ENCODE results near the gene CENPP. TPM values are rescaled to one million over a fixed set of nuclear protein-coding genes. Genes with fewer than 3 reads are reported as not detected.
A peak's percentile ranks its signal among the peaks of the same experiment; 100 is the strongest.

CENPP gene
- total RNA-seq, 1 donor from 2014 or later, result 5.4 TPM

- Histone ChIP-seq H3K36me3 (peaks cover 9% of the 10 kb centered on the region), H3K27me3 (ENCODE audit: low read depth) (no peaks in the 10 kb centered on the region), H3K4me1 (peaks cover 22% of the 10 kb centered on the region), H3K4me3 (no peak overlapping the region), H3K9me3 (replicated peaks) (no peaks in the 10 kb centered on the region), H3K27ac (replicated peaks) (no peak overlapping the region)
- no peak for TF ChIP-seq CTCF (IDR thresholded peaks at IDR 0.05; ENCODE audit: borderline replicate concordance)
- DNase-seq, result no peak
- intact Hi-C loops (cut with micrococcal nuclease), result no loop called here
Observed at GRCh38 chr9:92467041-92467440, 141.3 kb downstream of the CENPP start.

- no peaks in the 10 kb centered on the region for H3K27me3 ChIP-seq (ENCODE audit: low read depth)
- intact Hi-C loops (cut with micrococcal nuclease), result no loop called here
- peaks cover 9% of the 10 kb centered on the region for H3K36me3 ChIP-seq
- no peak overlapping the region for H3K27ac ChIP-seq (replicated peaks)
- TF ChIP-seq CTCF (IDR thresholded peaks at IDR 0.05; ENCODE audit: borderline replicate concordance), result no peak
- no peak overlapping the region for H3K4me3 ChIP-seq
- DNase-seq, result no peak
- H3K4me1 ChIP-seq, result peaks cover 22% of the 10 kb centered on the region
- H3K9me3 ChIP-seq (replicated peaks), result no peaks in the 10 kb centered on the region
Observed at GRCh38 chr9:92467511-92467910, 141.8 kb downstream of the CENPP start.

GRCh38 chr9:92468206-92468605 is 142.5 kb downstream of the CENPP start:
- no peak overlapping the region for H3K27ac ChIP-seq (replicated peaks)
- peaks cover 9% of the 10 kb centered on the region for H3K36me3 ChIP-seq
- intact Hi-C loops (cut with micrococcal nuclease), result no loop called here
- DNase-seq, result no peak
- H3K9me3 ChIP-seq (replicated peaks), result no peaks in the 10 kb centered on the region
- no peak for TF ChIP-seq CTCF (IDR thresholded peaks at IDR 0.05; ENCODE audit: borderline replicate concordance)
- no peaks in the 10 kb centered on the region for H3K27me3 ChIP-seq (ENCODE audit: low read depth)
- H3K4me3 ChIP-seq, result no peak overlapping the region
- peaks cover 20% of the 10 kb centered on the region for H3K4me1 ChIP-seq

- Histone ChIP-seq H3K9me3 (replicated peaks) (no peaks in the 10 kb centered on the region), H3K36me3 (peaks cover 4% of the 10 kb centered on the region), H3K4me3 (no peak overlapping the region), H3K27me3 (ENCODE audit: low read depth) (no peaks in the 10 kb centered on the region), H3K4me1 (peaks cover 9% of the 10 kb centered on the region), H3K27ac (replicated peaks) (no peak overlapping the region)
- TF ChIP-seq CTCF (IDR thresholded peaks at IDR 0.05; ENCODE audit: borderline replicate concordance), result no peak
- intact Hi-C loops (cut with micrococcal nuclease), result no loop called here
- DNase-seq, result no peak
Observed at GRCh38 chr9:92474587-92474986, 148.8 kb downstream of the CENPP start.

- intact Hi-C loops (cut with micrococcal nuclease), result no loop called here
- Histone ChIP-seq H3K27me3 (ENCODE audit: low read depth) (no peaks in the 10 kb centered on the region), H3K27ac (replicated peaks) (no peak overlapping the region), H3K4me1 (peaks cover 30% of the 10 kb centered on the region), H3K4me3 (no peak overlapping the region), H3K36me3 (no peaks in the 10 kb centered on the region), H3K9me3 (replicated peaks) (no peaks in the 10 kb centered on the region)
- TF ChIP-seq CTCF (IDR thresholded peaks at IDR 0.05; ENCODE audit: borderline replicate concordance), result no peak
- DNase-seq, result no peak
Observed at GRCh38 chr9:92476962-92477361, 151.2 kb downstream of the CENPP start.

GRCh38 chr9:92478783-92479182 is 153.0 kb downstream of the CENPP start:
- Histone ChIP-seq H3K27me3 (ENCODE audit: low read depth) (no peaks in the 10 kb centered on the region), H3K27ac (replicated peaks) (peak overlapping the region; percentile 78), H3K4me1 (peaks cover 47% of the 10 kb centered on the region), H3K4me3 (peak overlapping the region; percentile 49), H3K9me3 (replicated peaks) (no peaks in the 10 kb centered on the region), H3K36me3 (no peaks in the 10 kb centered on the region)
- no peak for DNase-seq
- intact Hi-C loops (cut with micrococcal nuclease), result no loop called here
- no peak for TF ChIP-seq CTCF (IDR thresholded peaks at IDR 0.05; ENCODE audit: borderline replicate concordance)

Measured in left ventricle myocardium inferior (tissue), 1 donor.